CD4-positive, alpha-beta T cell treated with Interleukin-2 at 100 ng/mL for 4 hours (primary cell): ENCODE measurements around the gene PCNX3.
"Not testable (repeated sequence)": the region's sequence is repeated elsewhere in the genome, so short reads cannot be mapped to it uniquely, and the experiment has no call there.

ENCODE experiments used
- DNase-seq: peaks from one replicate; pipeline ENCODE4 v3.0.0-alpha.2; 2020; ENCODE audit warnings: low spot score

The PCNX3 gene

DNA sequence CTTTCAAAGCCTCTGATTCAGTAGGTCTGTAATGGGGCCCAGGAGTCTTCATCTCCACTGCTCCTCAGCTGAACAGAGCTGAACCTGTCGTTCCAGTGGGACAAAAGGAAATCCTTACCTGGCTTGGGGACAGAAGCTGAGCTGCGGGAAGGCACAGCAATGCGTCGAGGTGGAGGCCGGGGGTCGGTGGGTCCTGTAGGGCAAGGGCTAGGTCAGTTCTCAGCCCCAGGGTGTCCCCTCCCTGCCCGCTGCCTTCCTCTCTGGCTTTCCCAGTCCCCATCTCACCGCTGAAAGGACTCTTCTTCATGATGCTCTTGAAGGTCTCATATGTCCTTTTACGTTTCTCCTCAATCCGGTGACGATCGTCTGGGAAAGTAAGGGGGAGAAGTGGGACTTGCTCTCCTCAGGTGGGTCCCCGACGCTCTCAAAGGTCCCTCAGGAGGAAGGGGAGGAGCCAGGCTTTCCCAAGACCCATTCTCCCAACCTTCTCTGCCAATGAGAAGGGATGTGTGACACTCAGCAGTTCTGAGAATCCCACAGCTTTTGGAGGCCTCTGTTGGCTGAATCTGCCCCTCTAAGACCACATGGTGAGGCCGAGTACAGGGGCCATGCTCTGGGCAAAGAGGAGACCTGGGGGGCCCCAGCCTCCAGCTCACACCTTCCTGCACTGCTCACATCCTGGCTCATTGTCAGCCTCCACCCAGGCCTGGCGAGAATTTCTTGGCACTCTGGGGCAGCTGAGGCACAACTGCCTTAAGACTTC lies 40.2 kb downstream of the PCNX3 start:
- no peak for DNase-seq

DNA sequence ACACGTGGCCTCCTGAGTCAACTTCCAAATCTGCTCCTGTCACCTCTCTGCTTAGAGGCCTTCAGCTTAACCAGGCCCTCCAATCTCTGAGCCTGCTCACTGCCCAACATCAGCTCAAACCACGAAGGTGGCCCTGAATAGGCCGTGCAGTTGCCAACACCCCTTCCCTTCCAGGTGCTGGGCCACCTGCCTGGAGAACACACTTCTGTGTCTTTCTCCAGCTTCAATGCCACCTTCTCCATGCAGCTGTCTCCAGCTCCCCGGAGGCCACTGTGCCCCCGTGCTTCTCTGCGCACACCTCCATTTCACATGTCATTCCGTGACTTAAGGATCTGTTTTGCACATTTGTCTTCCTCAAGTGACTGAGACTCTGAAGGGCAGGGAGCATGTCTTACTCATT lies 41.9 kb downstream of the PCNX3 start:
- DNase-seq, result no peak

DNA sequence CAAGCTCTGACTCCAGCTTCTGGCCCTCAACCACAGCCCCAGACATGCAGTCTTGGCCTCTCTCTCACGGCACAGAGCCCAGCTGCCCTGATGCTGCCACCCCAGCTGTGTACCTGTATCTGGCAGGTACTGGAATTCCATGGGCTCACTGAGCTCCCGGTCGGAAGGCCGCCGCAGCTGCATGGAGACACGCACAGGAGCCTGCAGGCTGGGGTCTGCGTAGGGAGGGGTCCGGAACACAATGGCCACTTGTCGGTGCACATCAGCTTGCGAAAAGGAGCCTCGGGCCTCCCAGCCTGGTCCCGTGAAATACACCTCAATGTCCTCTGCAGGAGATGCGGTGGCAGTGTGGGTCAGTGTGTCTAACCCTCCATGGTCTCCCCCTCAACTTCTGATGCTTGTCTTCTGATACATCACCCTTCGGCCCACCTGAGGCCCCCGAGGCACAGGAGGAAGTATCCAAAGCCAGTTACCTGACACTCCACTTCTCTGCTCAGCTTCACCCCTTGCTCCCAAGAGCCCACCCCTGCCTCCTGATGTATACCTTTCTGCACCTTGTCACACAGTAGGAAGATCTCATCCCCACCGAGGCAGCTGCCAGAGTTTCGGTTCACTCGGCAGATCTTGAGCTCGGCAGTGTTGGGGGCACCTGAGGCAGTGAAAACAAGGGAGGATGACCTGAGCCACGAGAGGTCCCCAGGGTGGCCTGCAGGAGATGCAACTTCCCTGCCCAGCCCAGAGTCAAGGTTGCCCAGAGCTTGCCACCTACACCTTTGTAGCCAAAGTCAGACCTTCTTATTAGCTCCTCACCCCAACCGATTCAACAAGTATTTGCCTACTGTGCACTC lies 42.8 kb downstream of the PCNX3 start:
- DNase-seq, result no peak

DNA sequence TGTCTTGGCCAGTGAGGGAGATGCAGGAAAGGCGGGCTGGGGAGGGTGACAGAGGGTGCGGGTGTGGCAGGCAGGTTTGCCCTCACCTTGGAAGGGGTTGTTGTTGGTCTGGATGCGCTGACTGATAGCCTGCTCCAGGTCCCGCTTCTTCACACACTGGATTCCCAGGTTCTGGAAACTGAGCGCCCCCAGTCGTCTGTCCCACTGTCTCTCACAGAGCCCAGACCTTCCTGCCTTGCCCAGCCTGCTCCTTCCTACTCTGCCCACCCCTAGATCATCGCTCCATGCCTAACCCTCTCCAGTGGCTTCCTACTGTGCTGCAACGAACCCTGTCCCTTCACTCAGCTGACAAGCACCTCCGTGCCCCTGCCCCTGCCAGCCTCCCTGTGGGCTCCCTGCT lies 44.5 kb downstream of the PCNX3 start:
- no peak for DNase-seq

DNA sequence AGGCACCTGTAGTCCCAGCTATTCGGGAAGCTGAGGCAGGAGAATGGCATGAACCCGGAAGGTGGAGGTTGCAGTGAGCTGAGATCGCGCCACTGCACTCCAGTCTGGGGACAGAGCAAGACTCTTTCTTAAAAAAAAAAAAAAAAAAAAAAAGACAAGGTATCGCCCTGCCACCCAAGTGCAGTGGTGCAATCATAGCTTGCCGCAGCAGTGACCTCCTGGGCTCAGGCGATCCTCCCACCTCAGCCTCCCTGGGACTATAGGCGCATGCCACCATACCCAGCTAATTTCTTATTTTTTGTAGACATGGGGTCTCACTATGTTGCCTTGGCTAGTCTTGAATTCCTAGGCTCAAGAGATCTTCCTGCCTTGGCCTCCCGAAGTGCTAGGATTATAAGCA lies 45.3 kb downstream of the PCNX3 start:
- not testable (repeated sequence) for DNase-seq

DNA sequence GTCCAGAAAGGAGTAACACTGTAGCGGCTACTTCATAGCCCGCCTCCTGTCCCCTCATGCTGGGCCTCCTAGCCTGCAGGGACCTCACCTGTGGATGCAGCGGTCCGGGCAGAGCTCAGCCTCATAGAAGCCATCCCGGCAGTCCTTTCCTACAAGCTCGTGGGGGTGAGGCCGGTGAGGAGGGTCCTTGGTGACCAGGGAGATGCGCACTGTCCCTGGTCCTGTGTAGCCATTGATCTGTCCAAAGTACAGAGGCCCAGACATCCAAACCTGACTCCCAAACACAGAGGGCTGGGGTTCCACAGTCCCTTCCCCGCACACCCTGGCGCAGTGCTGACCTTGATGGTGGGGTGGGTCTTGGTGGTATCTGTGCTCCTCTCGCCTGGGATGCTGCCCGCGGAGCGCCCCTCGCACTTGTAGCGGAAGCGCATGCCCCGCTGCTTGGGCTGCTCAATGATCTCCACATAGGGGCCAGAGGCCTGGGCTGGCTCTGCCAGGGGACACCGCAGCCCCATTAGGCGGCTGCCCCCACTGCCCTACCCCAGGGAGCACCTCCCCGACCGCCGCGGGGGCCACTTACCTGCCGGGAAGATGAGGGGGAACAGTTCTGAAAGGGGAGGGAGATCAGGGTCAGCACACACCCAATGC lies 46.1 kb downstream of the PCNX3 start:
- no peak for DNase-seq

DNA sequence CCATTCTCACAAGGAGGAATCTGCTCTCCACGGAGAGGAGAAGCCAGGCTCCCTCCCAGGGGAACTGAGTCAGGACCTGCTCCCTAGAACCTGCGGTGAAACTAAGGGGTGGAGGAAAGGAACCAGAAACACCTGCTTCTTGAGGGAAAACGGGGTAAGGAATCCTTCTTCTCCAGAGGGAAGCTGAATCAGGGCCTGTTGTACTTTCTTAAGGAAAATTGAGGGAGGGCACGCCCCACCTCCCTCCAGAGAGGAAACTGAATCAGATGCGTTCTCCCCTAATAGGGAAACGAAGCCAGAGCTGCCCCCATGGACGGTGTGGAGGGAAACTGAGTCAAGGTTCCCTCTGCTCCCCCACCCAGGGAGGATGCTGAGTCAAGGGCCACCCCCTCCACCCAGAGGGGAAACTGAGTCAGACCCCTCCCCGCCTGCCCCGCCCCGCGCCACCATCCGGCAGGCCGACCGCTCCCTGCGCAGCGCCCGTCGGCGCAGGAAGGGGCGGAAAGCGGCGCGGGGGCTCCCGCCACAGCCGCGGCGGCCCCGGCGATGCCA lies 46.7 kb downstream of the PCNX3 start:
- no peak for DNase-seq

DNA sequence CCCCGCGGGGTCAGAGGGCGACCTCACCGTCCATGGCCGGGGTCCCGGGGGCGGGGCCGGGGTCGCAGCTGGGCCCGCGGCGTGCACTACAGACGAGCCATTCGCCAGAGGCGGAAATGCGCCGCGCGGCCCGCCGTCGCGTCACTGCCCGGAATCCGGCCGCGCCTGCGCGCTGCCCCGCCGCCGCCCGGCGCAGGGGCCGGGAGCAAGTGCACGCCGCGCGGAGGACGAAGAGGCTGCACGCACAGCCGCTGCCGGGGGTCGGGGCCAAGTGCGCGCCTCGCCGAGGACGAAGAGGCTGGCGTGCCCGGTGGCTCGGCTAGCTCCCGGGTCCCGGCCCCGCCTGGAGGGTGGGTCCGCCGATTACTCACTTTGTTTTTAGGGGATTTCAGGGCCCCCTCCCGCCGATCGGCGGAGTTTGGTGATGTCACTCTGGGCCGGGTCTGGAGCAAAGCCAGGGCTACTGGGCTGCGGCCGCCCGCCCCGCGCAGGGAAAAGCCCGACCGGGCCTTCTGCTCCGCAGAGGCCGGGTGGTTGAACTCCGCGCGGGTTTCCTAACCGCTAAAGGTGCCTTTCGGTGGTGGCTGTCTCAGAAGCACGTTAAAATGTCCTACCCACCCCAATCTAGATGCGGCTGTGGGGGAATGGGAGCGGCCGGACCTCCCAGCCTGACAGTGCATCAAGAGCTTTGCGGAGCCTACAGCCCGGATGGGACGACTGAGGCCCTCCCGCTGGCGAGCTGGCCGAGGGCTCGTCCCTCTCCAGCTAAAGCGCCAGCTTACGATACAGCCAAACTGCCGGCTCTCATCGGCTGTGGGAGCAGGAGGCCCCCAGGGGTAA lies 47.4 kb downstream of the PCNX3 start, which contains the start of gene RELA:
RELA (minus strand) TSS at position 118 of the 840 bp plus-strand sequence; CDS start at position 34, 84 bp downstream.
- peak; percentile 94 for DNase-seq

DNA sequence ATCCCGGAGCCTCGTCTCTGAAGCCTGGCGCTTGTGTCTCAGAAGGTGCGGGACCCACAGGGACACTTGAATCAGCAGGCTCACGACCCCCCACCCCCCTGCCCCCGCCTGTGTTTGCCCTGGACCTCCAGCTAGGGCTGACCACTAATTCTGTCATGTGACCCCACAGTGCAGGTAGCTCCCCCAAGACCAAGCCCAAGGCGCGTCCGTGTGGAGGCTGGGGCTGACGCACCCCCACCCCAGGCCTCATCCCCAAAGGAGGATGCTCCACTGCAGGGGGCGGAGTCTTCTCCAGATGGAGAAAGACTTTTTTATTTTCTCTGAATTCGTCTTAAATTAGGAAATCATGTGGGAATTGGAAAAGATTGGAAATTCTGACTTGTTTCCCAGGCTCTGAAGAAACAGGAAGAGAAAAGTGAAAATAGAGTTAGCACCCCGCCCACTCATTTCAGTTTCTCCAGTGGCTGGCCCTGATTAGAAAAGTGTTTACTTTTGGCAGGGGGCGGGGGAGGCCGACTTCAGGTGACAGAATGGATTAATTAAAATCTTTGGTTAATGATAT lies 48.1 kb downstream of the PCNX3 start:
- DNase-seq, result peak; percentile 46

DNA sequence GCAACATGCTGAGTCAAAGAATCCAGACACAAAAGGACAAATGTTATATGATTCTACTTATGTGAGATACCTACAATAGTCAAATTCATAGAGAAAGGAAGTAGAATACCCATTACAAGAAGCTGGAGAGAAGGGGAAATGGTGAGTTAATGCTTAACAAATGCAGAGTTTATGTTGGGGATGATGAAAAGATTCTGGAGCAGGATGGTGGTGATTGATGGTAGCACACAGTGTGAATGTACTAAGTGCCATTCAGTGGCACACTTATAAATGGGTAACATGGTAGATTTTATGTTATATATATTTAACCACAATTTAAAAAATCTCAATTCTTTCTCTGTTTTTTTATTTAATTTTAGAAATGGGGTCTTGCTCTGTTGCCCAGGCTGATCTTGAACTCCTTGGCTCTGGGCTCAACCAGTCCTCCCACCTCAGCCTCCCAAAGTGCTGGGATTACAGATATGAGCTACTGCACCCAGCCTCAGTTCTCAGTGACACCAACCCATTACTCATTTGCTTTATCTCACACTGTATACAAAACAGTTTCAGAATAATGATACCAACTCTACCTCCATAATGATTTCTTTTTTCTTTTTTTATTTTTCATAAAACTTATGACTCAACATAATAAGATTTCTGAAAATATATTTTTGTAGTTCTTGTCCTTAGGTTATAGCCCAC lies 56.7 kb downstream of the PCNX3 start:
- no peak for DNase-seq

DNA sequence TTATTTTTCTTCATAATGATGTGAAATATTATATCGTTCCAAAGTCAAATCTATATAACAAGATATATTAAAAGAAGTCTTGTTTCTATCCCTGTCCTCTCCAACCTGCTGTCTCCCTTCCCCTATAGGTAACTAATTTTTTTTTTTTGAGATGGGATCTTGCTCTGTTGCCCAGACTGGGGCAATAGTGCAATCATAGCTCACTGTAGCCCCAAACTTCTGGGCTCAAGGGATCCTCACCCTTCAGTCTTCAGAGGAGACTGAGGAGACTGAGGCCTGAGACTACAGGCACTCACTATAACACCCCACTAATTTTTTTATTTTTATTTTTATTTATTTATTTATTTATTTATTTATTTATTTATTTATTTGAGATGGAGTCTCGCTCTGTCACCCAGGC lies 57.4 kb downstream of the PCNX3 start:
- DNase-seq, result no peak

DNA sequence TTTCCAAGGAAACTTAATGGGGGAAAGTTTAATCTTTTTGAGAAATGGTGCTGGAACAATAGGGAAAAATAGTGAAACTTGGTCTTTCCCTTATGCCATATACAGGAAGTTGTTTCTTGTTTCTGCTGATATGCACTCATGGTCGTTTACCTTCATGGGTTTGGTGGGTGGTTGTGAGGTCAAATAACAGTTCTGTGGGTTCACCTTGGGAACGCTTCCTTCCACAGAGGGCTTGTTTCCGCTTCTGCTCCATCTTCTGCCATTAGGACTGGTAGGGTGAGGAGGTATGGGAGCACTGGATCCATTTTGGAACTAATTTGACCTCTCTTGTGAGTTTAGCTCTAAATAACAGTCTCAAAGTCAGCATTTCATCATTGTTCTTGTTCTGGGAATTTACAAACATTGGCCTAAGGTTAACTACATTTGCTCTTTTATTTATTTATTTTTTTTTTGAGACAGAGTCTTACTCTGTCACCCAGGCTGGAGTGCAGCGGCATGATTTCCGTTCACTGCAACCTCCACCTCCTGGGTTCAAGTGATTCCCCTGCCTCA lies 64.7 kb downstream of the PCNX3 start:
- no peak for DNase-seq

DNA sequence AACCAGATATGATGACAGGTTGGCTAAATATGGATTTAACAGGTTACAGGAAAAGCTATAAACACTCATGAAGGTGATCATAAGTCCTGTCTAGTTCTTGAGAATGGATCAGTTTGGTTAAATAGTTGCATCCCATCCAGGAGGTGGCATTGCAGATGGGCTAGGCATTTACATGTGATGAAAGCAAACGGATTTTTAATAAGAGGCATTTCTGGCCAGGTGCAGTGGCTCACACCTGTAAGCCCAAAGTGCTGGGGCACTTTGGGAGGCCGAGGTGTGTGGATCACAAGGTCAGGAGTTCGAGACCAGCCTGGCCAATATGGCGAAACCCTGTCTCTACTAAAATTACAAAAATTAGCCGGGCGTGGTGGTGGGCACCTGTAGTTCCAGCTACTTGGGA lies 67.9 kb downstream of the PCNX3 start:
- DNase-seq, result not testable (repeated sequence)

DNA sequence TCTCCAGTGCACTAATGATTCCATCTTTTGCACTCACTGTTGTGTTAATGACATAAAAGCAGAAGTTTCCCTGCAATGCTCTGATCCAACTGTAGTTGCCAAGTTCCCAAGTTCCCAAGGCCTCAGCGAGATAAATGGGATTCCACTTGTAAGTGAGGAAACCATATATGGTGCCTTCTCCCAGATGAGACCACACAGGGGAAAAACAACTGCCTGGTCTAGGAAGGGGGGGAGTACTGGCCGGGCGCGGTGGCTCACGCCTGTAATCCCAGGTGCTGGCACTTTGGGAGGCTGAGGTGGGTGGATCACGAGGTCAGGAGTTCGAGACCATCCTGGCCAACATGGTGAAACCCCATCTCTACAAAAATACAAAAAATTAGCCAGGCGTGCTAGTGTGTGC lies 70.4 kb downstream of the PCNX3 start:
- DNase-seq, result no peak
